Tibial artery (tissue), 4 donors: Measurements from ENCODE around the gene OLFML2B.

Experiments
- DNase-seq, 2 donors: peaks; one replicate each; pipeline ENCODE4 v3.0.0-alpha.2; 2019
- H3K27ac ChIP-seq, 2 donors: fragments of 200-600 bp; sonication (generic) in 1 of 2; 1 replicate in 1 of 2; 2 replicates in 1 of 2; pipeline ENCODE4 v1.5.1; 2018 to 2019; ENCODE audit warnings: mild to moderate bottlenecking in 1 of 2
- H3K27me3 ChIP-seq, 2 donors: fragments of 200-600 bp; sonication (generic) in 1 of 2; one replicate each; pipeline versions ENCODE4 v1.5.1 to v1.6.0; 2016 to 2019
- H3K36me3 ChIP-seq, 3 donors: fragments of 200-600 bp; sonication (generic) in 2 of 3; one replicate each; pipeline ENCODE4 v1.5.1; 2016 to 2019; ENCODE audit warnings: mild to moderate bottlenecking in 2 of 3
- H3K4me1 ChIP-seq, 4 donors: fragments of 200-600 bp; sonication (generic) in 2 of 4; 1 replicate in 3 of 4; 2 replicates in 1 of 4; pipeline ENCODE4 v1.5.1; 2016 to 2019
- H3K4me3 ChIP-seq, 2 donors: fragments of 200-600 bp; sonication (generic) in 1 of 2; 1 replicate in 1 of 2; 2 replicates in 1 of 2; pipeline ENCODE4 v1.5.1; 2018 to 2019; ENCODE audit warnings: mild to moderate bottlenecking in 2 of 2
- H3K9me3 ChIP-seq, 3 donors: fragments of 200-600 bp; sonication (generic) in 1 of 3; one replicate each; pipeline ENCODE4 v1.5.1; 2016 to 2019
- intact Hi-C: fragments of 100-400 bp; cut with DNase I; formaldehyde crosslinking; loops from one replicate; pipeline ENCODE4 v1.15.0; 2023; ENCODE audit warnings: low total_unique reads
- TF ChIP-seq, protein P1 (sequence below), 2 experiments: fragments of 200-600 bp in 1 of 2; fragments of 450-650 bp in 1 of 2; IDR thresholded peaks; one replicate each; pipeline ENCODE4 v1.5.1; 2017 to 2019; ENCODE audit warnings: antibody characterized with exemption in 2 of 2, mild to moderate bottlenecking in 1 of 2, moderate library complexity in 1 of 2

OLFML2B gene

DNA sequence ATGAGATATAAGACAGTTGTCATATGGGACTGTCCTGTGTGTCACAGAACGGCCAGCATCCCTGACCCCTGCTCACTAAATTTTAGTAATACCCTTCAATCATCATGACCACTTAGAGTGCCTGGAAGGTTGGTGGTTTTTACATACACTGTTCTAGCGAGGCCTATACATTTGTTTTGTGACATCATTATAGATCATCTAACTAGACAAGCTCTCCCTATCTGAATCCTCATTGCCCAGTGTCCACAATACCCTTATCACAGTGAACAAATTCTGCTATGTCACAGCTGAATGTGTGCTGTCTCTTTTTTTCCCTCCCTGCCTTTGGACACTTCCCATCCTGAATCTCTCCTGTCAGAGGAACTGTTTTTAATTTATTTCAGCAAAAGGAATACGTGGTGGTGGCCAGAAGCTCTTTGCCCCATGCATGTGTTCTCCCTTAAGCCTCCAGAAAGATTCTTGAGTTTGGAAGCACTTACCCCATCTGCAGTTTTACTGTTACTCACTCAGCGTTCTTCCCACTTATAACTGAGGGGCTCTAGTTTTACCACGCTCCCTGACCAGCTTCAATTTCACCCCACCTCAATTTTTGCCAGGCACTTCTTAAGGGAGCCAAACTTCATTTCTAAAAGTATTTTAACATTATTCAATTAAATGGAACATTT lies 70.3 kb downstream of the OLFML2B start:
- intact Hi-C loops: loop anchor here (10.0 kb wide), 1 partner anchor 49 kb away; no protein-coding TSS in a partner anchor
- H3K27ac ChIP-seq: peak overlapping the region in 1 of 2 donors; percentile 59

DNA sequence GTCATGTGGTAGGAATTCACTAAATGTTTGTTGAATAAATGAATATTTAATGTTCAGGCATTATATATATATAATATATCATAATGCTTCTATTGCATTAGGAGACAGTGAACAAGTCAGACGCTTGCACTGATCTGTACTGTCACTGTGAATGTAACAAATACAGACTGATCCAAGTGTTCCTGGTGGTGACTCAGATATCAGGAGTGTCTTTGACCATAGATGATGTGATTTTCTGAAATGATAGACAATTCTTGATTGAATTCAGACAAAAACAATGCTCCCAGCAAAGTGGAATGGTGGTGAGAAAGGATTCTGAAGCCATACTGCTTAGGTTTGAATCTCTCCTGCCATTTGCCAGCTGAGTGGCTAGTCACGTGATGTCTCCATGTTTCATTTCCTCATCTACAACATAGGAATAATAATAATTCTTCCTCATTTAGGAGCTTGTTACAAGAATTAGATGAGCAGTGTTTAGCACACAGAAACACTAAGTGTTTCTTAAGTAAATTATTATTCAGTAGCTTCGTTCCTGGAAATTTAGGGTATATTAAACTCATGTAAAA lies 71.0 kb downstream of the OLFML2B start:
- Histone ChIP-seq H3K27me3 (no peaks in the 10 kb centered on the region), H3K4me1 (peaks cover 0 to 44% (median 14%) of the 10 kb centered on the region in 4 donors), H3K27ac (no peak overlapping the region), H3K36me3 (no peaks in the 10 kb centered on the region), H3K4me3 (no peak overlapping the region), H3K9me3 (no peaks in the 10 kb centered on the region)
- TF ChIP-seq, protein P1, sequence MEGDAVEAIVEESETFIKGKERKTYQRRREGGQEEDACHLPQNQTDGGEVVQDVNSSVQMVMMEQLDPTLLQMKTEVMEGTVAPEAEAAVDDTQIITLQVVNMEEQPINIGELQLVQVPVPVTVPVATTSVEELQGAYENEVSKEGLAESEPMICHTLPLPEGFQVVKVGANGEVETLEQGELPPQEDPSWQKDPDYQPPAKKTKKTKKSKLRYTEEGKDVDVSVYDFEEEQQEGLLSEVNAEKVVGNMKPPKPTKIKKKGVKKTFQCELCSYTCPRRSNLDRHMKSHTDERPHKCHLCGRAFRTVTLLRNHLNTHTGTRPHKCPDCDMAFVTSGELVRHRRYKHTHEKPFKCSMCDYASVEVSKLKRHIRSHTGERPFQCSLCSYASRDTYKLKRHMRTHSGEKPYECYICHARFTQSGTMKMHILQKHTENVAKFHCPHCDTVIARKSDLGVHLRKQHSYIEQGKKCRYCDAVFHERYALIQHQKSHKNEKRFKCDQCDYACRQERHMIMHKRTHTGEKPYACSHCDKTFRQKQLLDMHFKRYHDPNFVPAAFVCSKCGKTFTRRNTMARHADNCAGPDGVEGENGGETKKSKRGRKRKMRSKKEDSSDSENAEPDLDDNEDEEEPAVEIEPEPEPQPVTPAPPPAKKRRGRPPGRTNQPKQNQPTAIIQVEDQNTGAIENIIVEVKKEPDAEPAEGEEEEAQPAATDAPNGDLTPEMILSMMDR (IDR thresholded peaks at IDR 0.05): no peak
- DNase-seq: no peak
- intact Hi-C loops: loop anchor here (10.0 kb wide), 1 partner anchor 48 kb away; no protein-coding TSS in a partner anchor

More for the DNA sequence above, 70.3 kb downstream of the OLFML2B start:
- H3K4me1 ChIP-seq: peaks cover 0 to 44% (median 14%) of the 10 kb centered on the region in 4 donors
- peaks cover under 1 to 3% (median 1%) of the 10 kb centered on the region in 3 donors for H3K36me3 ChIP-seq
- H3K9me3 ChIP-seq: no peaks in the 10 kb centered on the region
- no peak overlapping the region for H3K4me3 ChIP-seq
- no peaks in the 10 kb centered on the region for H3K27me3 ChIP-seq
- TF ChIP-seq, protein P1 (IDR thresholded peaks at IDR 0.05): no peak
- DNase-seq: no peak

GRCh38 chr1:161951646-161952045 lies 72.0 kb downstream of the OLFML2B start:
- intact Hi-C loops: loop anchor here (10.0 kb wide), 1 partner anchor 47 kb away; no protein-coding TSS in a partner anchor
- no peak for DNase-seq
- Histone ChIP-seq H3K4me3 (no peak overlapping the region), H3K9me3 (no peaks in the 10 kb centered on the region), H3K27me3 (no peaks in the 10 kb centered on the region), H3K4me1 (peaks cover 0 to 51% (median 14%) of the 10 kb centered on the region in 4 donors), H3K36me3 (no peaks in the 10 kb centered on the region), H3K27ac (no peak overlapping the region)
- TF ChIP-seq, protein P1 (IDR thresholded peaks at IDR 0.05): no peak

GRCh38 chr1:161950377-161950776 lies 73.3 kb downstream of the OLFML2B start:
- H3K4me1 ChIP-seq: peaks cover 0 to 63% (median 17%) of the 10 kb centered on the region in 4 donors
- no peaks in the 10 kb centered on the region for H3K27me3 ChIP-seq
- no peaks in the 10 kb centered on the region for H3K9me3 ChIP-seq
- no peak overlapping the region for H3K27ac ChIP-seq
- no peak for DNase-seq
- intact Hi-C loops: loop anchor here (10.0 kb wide), 1 partner anchor 46 kb away; no protein-coding TSS in a partner anchor
- H3K36me3 ChIP-seq: no peaks in the 10 kb centered on the region
- H3K4me3 ChIP-seq: no peak overlapping the region
- TF ChIP-seq, protein P1 (IDR thresholded peaks at IDR 0.05): no peak

DNA sequence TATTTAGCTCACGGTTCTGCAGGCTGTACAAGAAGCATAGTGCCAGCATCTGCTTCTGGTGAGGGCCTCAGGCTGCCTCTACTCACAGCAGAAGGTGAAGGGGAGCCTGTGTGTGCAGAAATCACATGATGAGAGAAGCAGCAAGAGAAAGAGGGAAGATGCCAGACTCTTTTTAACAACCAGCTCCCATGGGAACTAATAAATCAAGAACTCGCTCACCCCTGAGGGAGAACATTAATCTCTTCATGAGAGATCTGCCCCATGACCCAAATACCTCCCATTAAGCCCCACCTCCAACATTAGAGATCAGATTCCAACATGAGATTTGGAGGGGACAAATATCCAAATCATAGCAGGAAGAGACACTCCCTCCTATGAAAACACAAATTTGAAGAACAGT lies 74.1 kb downstream of the OLFML2B start:
- Histone ChIP-seq H3K27me3 (no peaks in the 10 kb centered on the region), H3K4me3 (no peak overlapping the region), H3K27ac (no peak overlapping the region), H3K4me1 (peaks cover 0 to 55% (median 14%) of the 10 kb centered on the region in 4 donors), H3K36me3 (peaks cover 0 to 2% (median 0%) of the 10 kb centered on the region in 3 donors), H3K9me3 (no peaks in the 10 kb centered on the region)
- intact Hi-C loops: no loop called here
- TF ChIP-seq, protein P1 (IDR thresholded peaks at IDR 0.05): no peak
- DNase-seq: no peak
